Measurements from ENCODE around the gene ERBB3. TPM values are rescaled to one million over a fixed set of nuclear protein-coding genes. Genes with fewer than 3 reads are reported as not detected.

ERBB3 gene
- polyA plus RNA-seq, 1 experiment: 6.0 TPM

- no peak for DNase-seq (ENCODE audit: low read depth)
- TF ChIP-seq, protein P1, sequence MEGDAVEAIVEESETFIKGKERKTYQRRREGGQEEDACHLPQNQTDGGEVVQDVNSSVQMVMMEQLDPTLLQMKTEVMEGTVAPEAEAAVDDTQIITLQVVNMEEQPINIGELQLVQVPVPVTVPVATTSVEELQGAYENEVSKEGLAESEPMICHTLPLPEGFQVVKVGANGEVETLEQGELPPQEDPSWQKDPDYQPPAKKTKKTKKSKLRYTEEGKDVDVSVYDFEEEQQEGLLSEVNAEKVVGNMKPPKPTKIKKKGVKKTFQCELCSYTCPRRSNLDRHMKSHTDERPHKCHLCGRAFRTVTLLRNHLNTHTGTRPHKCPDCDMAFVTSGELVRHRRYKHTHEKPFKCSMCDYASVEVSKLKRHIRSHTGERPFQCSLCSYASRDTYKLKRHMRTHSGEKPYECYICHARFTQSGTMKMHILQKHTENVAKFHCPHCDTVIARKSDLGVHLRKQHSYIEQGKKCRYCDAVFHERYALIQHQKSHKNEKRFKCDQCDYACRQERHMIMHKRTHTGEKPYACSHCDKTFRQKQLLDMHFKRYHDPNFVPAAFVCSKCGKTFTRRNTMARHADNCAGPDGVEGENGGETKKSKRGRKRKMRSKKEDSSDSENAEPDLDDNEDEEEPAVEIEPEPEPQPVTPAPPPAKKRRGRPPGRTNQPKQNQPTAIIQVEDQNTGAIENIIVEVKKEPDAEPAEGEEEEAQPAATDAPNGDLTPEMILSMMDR (IDR thresholded peaks at IDR 0.05; ENCODE audit: insufficient read depth, low read depth, low read length): no peak
- no peak overlapping the region for H3K4me3 ChIP-seq (ENCODE audit: low read depth, low read length)
- peaks cover 11% of the 10 kb centered on the region for H3K36me3 ChIP-seq (ENCODE audit: control insufficient read depth, insufficient read depth, low read length)
- H3K27me3 ChIP-seq (ENCODE audit: control insufficient read depth, insufficient read depth, low read length): no peaks in the 10 kb centered on the region
- CTCF ChIA-PET: interaction anchor here (0.7 to 5.4 kb wide), 19 partner anchors 9 to 388 kb away, joined by 3 to 70 read pairs (median 4); partner anchors contain the start of genes ANKRD52, MYL6, RNF41 and RPL41
- POLR2A ChIA-PET: no interaction called here
These were observed 46.8 kb downstream of the ERBB3 start for GRCh38 chr12:56126732-56127239.

DNA sequence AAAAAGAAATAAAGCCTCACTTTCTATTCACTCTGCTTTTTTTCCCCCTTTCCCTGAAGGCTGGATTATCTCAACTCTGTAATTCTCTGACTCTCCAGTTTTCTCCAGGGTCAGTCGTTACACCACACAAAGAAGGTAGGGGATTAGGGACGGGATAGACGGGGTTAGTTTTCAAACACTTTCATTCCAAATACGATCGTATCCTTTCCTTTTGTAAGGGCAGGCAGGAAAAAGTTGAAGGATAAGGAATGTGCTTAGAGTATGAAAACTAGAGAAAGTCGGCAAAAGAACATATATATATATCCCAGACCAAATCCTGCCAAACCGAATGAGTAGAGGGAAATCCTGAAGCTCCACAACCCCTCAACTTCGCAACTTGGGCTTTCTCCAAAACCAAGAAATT is 47.5 kb downstream of the ERBB3 start:
- TF ChIP-seq, protein P1 (IDR thresholded peaks at IDR 0.05; ENCODE audit: insufficient read depth, low read depth, low read length): no peak

GRCh38 chr12:56127888-56128669 is 48.1 kb downstream of the ERBB3 start, which contains the start of gene ESYT1:
Gene ESYT1, plus strand, starts transcription at chr12:56128267. Its CDS starts 53 bp downstream, at chr12:56128320.
- CTCF ChIA-PET: interaction anchor here (0.6 to 5.4 kb wide), 13 partner anchors 9 to 130 kb away, joined by 3 to 70 read pairs (median 4); partner anchors contain the start of genes ANKRD52, MYL6, SMARCC2 and ZC3H10
- Histone ChIP-seq H3K4me3 (ENCODE audit: low read depth, low read length) (peak within 1 kb of the TSS; percentile 90), H3K36me3 (ENCODE audit: control insufficient read depth, insufficient read depth, low read length) (peaks cover 18% of the 10 kb centered on the region), H3K27me3 (ENCODE audit: control insufficient read depth, insufficient read depth, low read length) (no peaks in the 10 kb centered on the region)
- TF ChIP-seq, protein P1 (IDR thresholded peaks at IDR 0.05; ENCODE audit: insufficient read depth, low read depth, low read length): 0 out of 2 replicates have a peak, but pooled peaks have one; percentile 20
- POLR2A ChIA-PET: interaction anchor here (0.5 to 1.0 kb wide), 6 partner anchors 9 to 220 kb away, joined by 3 to 11 read pairs (median 4); partner anchors contain the start of genes MYL6, PA2G4 and ZC3H10
- DNase-seq (ENCODE audit: low read depth): peak; percentile 99

More for the DNA sequence above, 47.5 kb downstream of the ERBB3 start:
- peak overlapping the region; percentile 31 for H3K4me3 ChIP-seq (ENCODE audit: low read depth, low read length)
- CTCF ChIA-PET: interaction anchor here (0.6 to 5.4 kb wide), 12 partner anchors 9 to 98 kb away, joined by 3 to 70 read pairs (median 4); partner anchors contain the start of genes MYL6, SMARCC2 and ZC3H10
- H3K27me3 ChIP-seq (ENCODE audit: control insufficient read depth, insufficient read depth, low read length): no peaks in the 10 kb centered on the region
- H3K36me3 ChIP-seq (ENCODE audit: control insufficient read depth, insufficient read depth, low read length): peaks cover 17% of the 10 kb centered on the region
- DNase-seq (ENCODE audit: low read depth): no peak
- POLR2A ChIA-PET: interaction anchor here (0.5 to 1.0 kb wide), 5 partner anchors 9 to 220 kb away, joined by 3 to 11 read pairs (median 4); partner anchors contain the start of genes MYL6 and ZC3H10

DNA sequence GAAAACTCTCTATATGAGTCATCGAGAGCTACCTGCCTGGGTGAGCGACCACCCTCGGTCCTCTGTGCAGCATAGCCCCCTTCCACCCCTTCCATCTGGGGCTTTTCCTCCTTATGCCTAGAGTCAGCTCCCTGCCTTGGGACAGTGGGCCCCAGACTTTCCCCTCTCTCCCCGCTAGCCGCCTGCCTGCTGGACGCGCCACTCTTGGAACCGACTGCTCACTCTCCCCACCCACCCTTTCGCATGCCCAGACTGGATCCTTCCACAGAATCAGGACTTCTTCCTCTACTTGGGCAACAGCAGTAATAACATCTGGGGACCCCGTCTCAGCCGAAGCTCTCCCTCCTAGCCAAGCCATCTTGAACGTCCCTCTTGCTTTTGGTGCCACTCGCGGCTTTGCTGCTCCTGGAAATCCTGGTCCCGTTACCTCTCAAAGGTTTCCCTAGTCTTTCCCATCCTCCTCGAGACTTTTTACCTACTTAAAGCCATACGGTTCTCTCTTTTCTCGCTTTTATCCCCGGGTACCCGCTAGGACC is 48.8 kb downstream of the ERBB3 start:
- TF ChIP-seq, protein P1 (IDR thresholded peaks at IDR 0.05; ENCODE audit: insufficient read depth, low read depth, low read length): no peak
- H3K4me3 ChIP-seq (ENCODE audit: low read depth, low read length): peak overlapping the region; percentile 90
- ChIA-PET CTCF (interaction anchor here (0.6 to 5.4 kb wide), 6 partner anchors 11 to 129 kb away, joined by 3 to 70 read pairs (median 6); partner anchors contain the start of genes ANKRD52, MYL6, SMARCC2 and ZC3H10), POLR2A (interaction anchor here (0.6 to 0.8 kb wide), 2 partner anchors 25 to 160 kb away, joined by 3 to 4 read pairs; partner anchors contain the start of gene PA2G4)
- peaks cover 23% of the 10 kb centered on the region for H3K36me3 ChIP-seq (ENCODE audit: control insufficient read depth, insufficient read depth, low read length)
- H3K27me3 ChIP-seq (ENCODE audit: control insufficient read depth, insufficient read depth, low read length): no peaks in the 10 kb centered on the region
- no peak for DNase-seq (ENCODE audit: low read depth)

All from BJ (cell line).